Prostate gland (tissue), 2 donors: ENCODE data around the gene CTSC. TPM values are rescaled to one million over a fixed set of nuclear protein-coding genes. Genes with fewer than 3 reads are reported as not detected.

Source experiments
- DNase-seq: peaks from one replicate; pipeline ENCODE4 v3.0.0-alpha.2; 2019; ENCODE audit warnings: low spot score
- H3K27ac ChIP-seq, 2 donors: fragments of 200-600 bp; sonication (generic); 2 replicates each; pipeline ENCODE4 v1.5.1; 2017 to 2019
- H3K27me3 ChIP-seq: fragments of 200-600 bp; sonication (generic); replicated peaks from 2 replicates; pipeline ENCODE4 v1.5.1; 2019; ENCODE audit not compliant: insufficient read depth
- H3K36me3 ChIP-seq, 2 donors: fragments of 200-600 bp; sonication (generic); 1 replicate in 1 of 2; 2 replicates in 1 of 2; pipeline versions ENCODE4 v1.5.1 to v1.8.1; 2017 to 2019
- H3K4me1 ChIP-seq: fragments of 200-600 bp; sonication (generic); replicated peaks from 2 replicates; pipeline ENCODE4 v1.5.1; 2019
- H3K4me3 ChIP-seq, 2 donors: fragments of 200-600 bp; sonication (generic); 2 replicates each; pipeline ENCODE4 v1.5.1; 2017 to 2019
- H3K9me3 ChIP-seq: fragments of 200-600 bp; sonication (generic); 2 replicates; pipeline ENCODE4 v1.5.1; 2017
- CTCF ChIP-seq, 4 experiments: fragments of 200-600 bp in 2 of 4; fragments of 450-650 bp in 2 of 4; sonication (generic) in 2 of 4; IDR thresholded peaks; 1 replicate in 3 of 4; 2 replicates in 1 of 4; pipeline ENCODE4 v1.5.1; 2016 to 2019; ENCODE audit warnings: antibody characterized with exemption in 4 of 4, mild to moderate bottlenecking in 2 of 4, moderate library complexity in 2 of 4
- POLR2A ChIP-seq: fragments of 450-650 bp; IDR thresholded peaks from one replicate; pipeline ENCODE4 v1.6.1; 2016; ENCODE audit warnings: antibody characterized with exemption, mild to moderate bottlenecking
- POLR2AphosphoS5 ChIP-seq: sonication (generic); formaldehyde crosslinking; IDR thresholded peaks from one replicate; pipeline ENCODE4 v1.6.1; 2017; ENCODE audit warnings: antibody characterized with exemption
- WGBS: methylation state at CpG from one replicate; pipeline ENCODE4 v1.1.5; 2018; 5-methylcytosine and 5-hydroxymethylcytosine counted together
- intact Hi-C: fragments of 100-400 bp; cut with DNase I; formaldehyde crosslinking; loops from one replicate; pipeline ENCODE4 v1.14.2; 2022
- total RNA-seq, 2 donors: library from RNA; depleted of rRNA; stranded (reverse); fragments of >200 nt; gene quantifications; one replicate each; pipeline ENCODE4 v1.1.0, GENCODE V29; 2016

Gene CTSC
- total RNA-seq, 2 donors from 2014 or later = 19.4 to 65.5 TPM

GRCh38 chr11:88378422-88379066 is 41.0 kb upstream of the CTSC start:
- H3K4me1 ChIP-seq = no peaks in the 10 kb centered on the region
- H3K9me3 ChIP-seq = no peaks in the 10 kb centered on the region
- H3K36me3 ChIP-seq = no peaks in the 10 kb centered on the region
- WGBS = 90% methylated on average over 4 of the region's 4 CpGs
- TF ChIP-seq CTCF (IDR thresholded peaks at IDR 0.05) = no peak
- no peak for TF ChIP-seq POLR2A
- no peak for TF ChIP-seq POLR2AphosphoS5
- H3K27me3 ChIP-seq = no peaks in the 10 kb centered on the region
- no peak overlapping the region for H3K4me3 ChIP-seq
- H3K27ac ChIP-seq = no peak overlapping the region
- no peak for DNase-seq
- intact Hi-C loops = no loop called here

- intact Hi-C loops = no loop called here
- H3K27me3 ChIP-seq = no peaks in the 10 kb centered on the region
- TF ChIP-seq POLR2AphosphoS5 = no peak
- TF ChIP-seq POLR2A = no peak
- no peak for TF ChIP-seq CTCF (IDR thresholded peaks at IDR 0.05)
- no peaks in the 10 kb centered on the region for H3K9me3 ChIP-seq
- no peaks in the 10 kb centered on the region for H3K36me3 ChIP-seq
- no peaks in the 10 kb centered on the region for H3K4me1 ChIP-seq
- no peak overlapping the region for H3K27ac ChIP-seq
- DNase-seq = no peak
- no peak overlapping the region for H3K4me3 ChIP-seq
These were observed 40.1 kb upstream of the CTSC start for GRCh38 chr11:88377646-88378045.

GRCh38 chr11:88377144-88377543 is 39.6 kb upstream of the CTSC start:
- intact Hi-C loops = no loop called here
- Histone ChIP-seq H3K27ac (no peak overlapping the region), H3K27me3 (no peaks in the 10 kb centered on the region), H3K4me1 (no peaks in the 10 kb centered on the region), H3K36me3 (no peaks in the 10 kb centered on the region), H3K4me3 (no peak overlapping the region), H3K9me3 (no peaks in the 10 kb centered on the region)
- no peak for DNase-seq
- TF ChIP-seq POLR2A (no peak), CTCF (IDR thresholded peaks at IDR 0.05) (no peak), POLR2AphosphoS5 (no peak)
- 73% methylated on average over 2 of the region's 2 CpGs for WGBS

- TF ChIP-seq POLR2A (no peak), POLR2AphosphoS5 (no peak), CTCF (IDR thresholded peaks at IDR 0.05) (no peak)
- no peak overlapping the region for H3K4me3 ChIP-seq
- no peak for DNase-seq
- H3K27me3 ChIP-seq = no peaks in the 10 kb centered on the region
- intact Hi-C loops = no loop called here
- no peaks in the 10 kb centered on the region for H3K36me3 ChIP-seq
- 87% methylated on average over 2 of the region's 2 CpGs for WGBS
- no peaks in the 10 kb centered on the region for H3K9me3 ChIP-seq
- H3K27ac ChIP-seq = no peak overlapping the region
- H3K4me1 ChIP-seq = no peaks in the 10 kb centered on the region
These were observed 38.5 kb upstream of the CTSC start for GRCh38 chr11:88375927-88376470.

GRCh38 chr11:88370782-88371181 is 33.2 kb upstream of the CTSC start:
- intact Hi-C loops = no loop called here
- Histone ChIP-seq H3K4me3 (no peak overlapping the region), H3K9me3 (no peaks in the 10 kb centered on the region), H3K27me3 (no peaks in the 10 kb centered on the region), H3K27ac (no peak overlapping the region), H3K36me3 (no peaks in the 10 kb centered on the region), H3K4me1 (no peaks in the 10 kb centered on the region)
- no peak for DNase-seq
- no peak for TF ChIP-seq POLR2AphosphoS5
- TF ChIP-seq CTCF (IDR thresholded peaks at IDR 0.05) = no peak
- no peak for TF ChIP-seq POLR2A
- 70% methylated on average over 2 of the region's 2 CpGs for WGBS
